Measurements from ENCODE around the gene IFNGR2.
"Not testable (repeated sequence)": the region's sequence is repeated elsewhere in the genome, so short reads cannot be mapped to it uniquely, and the experiment has no call there.

IFNGR2 gene

DNA sequence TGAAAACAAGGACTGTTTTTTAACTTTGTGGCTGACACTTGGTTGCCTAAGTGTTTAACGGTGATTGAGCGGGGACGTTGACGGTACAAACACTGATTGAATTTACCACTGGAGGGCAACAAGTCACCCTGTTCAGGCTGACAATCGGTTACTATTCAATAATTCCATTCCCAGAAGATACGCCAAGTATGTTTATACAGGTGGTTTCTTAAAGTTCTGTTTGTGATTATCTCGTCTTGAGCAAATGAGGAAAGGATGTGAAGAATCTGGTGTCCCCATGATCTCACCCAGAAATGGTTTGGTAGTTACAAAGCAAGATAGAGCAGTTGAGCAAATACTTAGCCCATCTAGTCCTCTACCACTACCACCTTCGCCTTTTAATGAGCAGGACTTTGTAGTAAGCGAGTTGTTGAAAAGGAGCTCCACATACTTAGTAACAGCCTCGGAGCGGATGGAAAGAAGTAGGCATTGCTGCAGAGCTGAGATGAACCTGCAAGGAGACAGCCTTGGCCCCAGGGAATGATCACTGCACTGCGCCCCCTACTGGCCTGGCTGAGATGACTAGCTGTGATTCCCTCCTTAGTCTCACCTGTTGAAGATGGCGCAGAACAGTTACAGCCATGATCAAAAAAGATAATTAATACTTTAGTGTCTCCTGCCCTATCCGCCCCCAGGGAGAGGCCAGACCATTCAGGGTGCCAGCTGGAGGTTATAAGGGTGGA, 42.2 kb upstream of the IFNGR2 start:
- CTCF ChIA-PET, result interaction anchor here (0.6 to 2.0 kb wide), 23 partner anchors 9 to 588 kb away, joined by 3 to 20 read pairs (median 4); partner anchors contain the start of gene IFNGR2
- POLR2A ChIA-PET (ENCODE audit: low non-redundant PET), result interaction anchor here (0.5 to 0.7 kb wide), 4 partner anchors 93 to 388 kb away, joined by 3 to 5 read pairs (median 4); partner anchors contain the start of gene TMEM50B
- peak; percentile 76 for TF ChIP-seq CTCF (conservative IDR thresholded peaks at IDR 0.05; ENCODE audit: low read depth)
- DNase-seq (ENCODE audit: low spot score), result peak; percentile 68
- H3K27ac ChIP-seq, result peak overlapping the region; percentile 74

DNA sequence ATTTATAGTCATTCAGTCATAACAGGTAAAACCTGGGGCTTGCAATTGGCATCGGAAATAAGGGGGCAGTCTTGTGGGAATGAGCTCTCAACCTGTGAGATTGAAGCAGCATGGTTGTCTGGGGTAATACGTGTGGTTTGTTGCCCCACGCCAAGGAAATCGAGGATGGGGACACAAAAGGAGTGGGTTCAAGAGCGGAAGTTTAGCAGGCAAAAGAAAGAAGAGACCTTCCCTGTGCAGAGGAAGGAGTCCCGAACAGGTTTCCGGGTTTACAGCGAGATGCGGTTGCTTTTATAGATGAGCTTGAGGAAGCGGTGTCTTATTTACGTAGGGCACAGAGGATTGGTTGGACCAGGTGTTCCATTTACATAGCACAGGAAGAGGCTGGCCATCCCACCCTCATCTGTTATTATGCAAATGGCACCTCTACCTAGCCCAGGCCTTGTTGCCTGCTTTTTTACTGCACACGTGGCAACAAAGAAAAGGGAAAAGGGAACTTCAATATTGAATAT, 41.1 kb upstream of the IFNGR2 start:
- ChIA-PET CTCF (interaction anchor here (0.7 to 2.0 kb wide), 10 partner anchors 10 to 589 kb away, joined by 3 to 20 read pairs (median 4); no protein-coding TSS in a partner anchor), POLR2A (ENCODE audit: low non-redundant PET) (interaction anchor here (0.6 to 0.7 kb wide), 2 partner anchors 94 to 258 kb away, joined by 3 to 5 read pairs; no protein-coding TSS in a partner anchor)
- peak overlapping the region; percentile 74 for H3K27ac ChIP-seq
- TF ChIP-seq CTCF (conservative IDR thresholded peaks at IDR 0.05; ENCODE audit: low read depth), result no peak
- no peak for DNase-seq (ENCODE audit: low spot score)

- CTCF ChIA-PET; H3K27ac ChIP-seq; DNase-seq (ENCODE audit: low spot score); POLR2A ChIA-PET (ENCODE audit: low non-redundant PET): not testable (repeated sequence)
Observed at GRCh38 chr21:33363911-33364609, 39.2 kb upstream of the IFNGR2 start.

- ChIA-PET CTCF (no interaction called here), POLR2A (ENCODE audit: low non-redundant PET) (no interaction called here)
- no peak overlapping the region for H3K27ac ChIP-seq
- no peak for TF ChIP-seq CTCF (conservative IDR thresholded peaks at IDR 0.05; ENCODE audit: low read depth)
- DNase-seq (ENCODE audit: low spot score), result no peak
Observed at GRCh38 chr21:33364830-33365229, 38.4 kb upstream of the IFNGR2 start.

DNA sequence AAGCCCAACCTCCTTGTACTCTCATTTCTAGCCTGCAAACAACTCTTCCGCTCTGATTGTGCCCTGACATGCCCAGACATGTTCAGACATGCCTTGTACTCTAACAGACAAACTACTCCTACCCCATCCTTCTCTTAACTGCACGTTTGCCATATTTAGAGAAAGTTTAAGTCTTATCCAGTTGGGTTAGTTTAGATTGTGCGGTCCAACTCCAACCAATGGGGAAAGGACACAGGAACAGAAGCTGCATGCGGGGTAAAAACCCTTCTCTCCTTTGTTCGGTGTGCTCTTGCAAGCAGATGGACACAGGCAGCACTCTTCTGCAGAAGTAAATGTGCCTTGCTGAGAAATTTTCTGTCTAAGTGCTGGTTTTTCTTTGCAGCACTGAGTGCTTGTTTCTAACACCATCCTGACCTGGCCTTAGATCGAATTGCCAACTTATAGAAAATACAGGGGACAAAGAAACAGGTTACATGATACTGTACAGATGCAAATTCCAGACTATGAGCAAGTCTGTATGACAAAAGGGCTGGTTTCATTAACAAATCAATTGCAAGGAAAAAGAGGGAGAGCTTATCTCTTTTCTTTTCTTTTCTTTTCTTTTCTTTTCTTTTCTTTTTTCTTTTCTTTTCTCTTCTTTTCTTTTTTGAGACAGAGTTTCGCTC, 35.8 kb upstream of the IFNGR2 start:
- DNase-seq (ENCODE audit: low spot score), result no peak
- TF ChIP-seq CTCF (conservative IDR thresholded peaks at IDR 0.05; ENCODE audit: low read depth), result no peak
- no peak overlapping the region for H3K27ac ChIP-seq
- CTCF ChIA-PET, result interaction anchor here (0.6 to 0.7 kb wide), 2 partner anchors 7 to 60 kb away, joined by 3 read pairs; no protein-coding TSS in a partner anchor
- POLR2A ChIA-PET (ENCODE audit: low non-redundant PET), result no interaction called here

DNA sequence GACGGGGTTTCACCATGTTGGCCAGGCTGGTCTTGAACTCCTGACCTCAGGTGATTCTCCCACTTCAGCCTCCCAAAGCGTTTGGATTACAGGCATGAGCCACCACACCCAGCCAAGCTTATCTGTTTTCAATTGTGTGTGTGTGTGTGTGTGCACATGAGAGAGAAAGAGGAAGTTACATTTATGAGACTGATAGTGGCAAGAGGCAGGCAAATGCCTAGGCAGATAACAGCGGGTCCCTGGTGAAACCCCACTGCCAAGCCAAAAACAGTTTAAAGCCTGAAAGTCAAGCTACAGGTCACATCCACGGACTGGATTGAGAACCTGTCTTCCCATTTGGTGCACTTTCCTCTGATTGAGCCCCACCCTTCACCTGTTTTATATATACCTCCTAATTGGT, 35.1 kb upstream of the IFNGR2 start:
- POLR2A ChIA-PET (ENCODE audit: low non-redundant PET), result no interaction called here
- CTCF ChIA-PET, result interaction anchor here (0.7 kb wide), 1 partner anchor 59 kb away, joined by 3 read pairs; no protein-coding TSS in a partner anchor
- no peak for TF ChIP-seq CTCF (conservative IDR thresholded peaks at IDR 0.05; ENCODE audit: low read depth)
- DNase-seq (ENCODE audit: low spot score), result no peak
- no peak overlapping the region for H3K27ac ChIP-seq
